Epithelial cell of proximal tubule (primary cell): ENCODE results near the gene MED12L. TPM values are rescaled to one million over a fixed set of nuclear protein-coding genes. Genes with fewer than 3 reads are reported as not detected.
"Not testable (repeated sequence)": the region's sequence is repeated elsewhere in the genome, so short reads cannot be mapped to it uniquely, and the experiment has no call there.

Experiments
- DNase-seq: peaks from one replicate; pipeline ENCODE4 v3.0.0-alpha.2; 2011; ENCODE audit warnings: low read depth
- H3K4me3 ChIP-seq: 2 replicates; pipeline ENCODE4 v1.5.1; 2011; ENCODE audit warnings: low read depth, mild to moderate bottlenecking, low read length
- CTCF ChIP-seq: conservative IDR thresholded peaks from 2 replicates; pipeline ENCODE4 v1.5.1; 2012; ENCODE audit warnings: low read depth, mild to moderate bottlenecking, low read length
- total RNA-seq: library from RNA; depleted of rRNA; stranded (reverse); fragments of >200 nt; gene quantifications from 2 replicates; pipeline ENCODE4 v1.2.3, GENCODE V29; 2015

Gene MED12L
- total RNA-seq, 1 donor from 2014 or later, result 0.12 TPM

DNA sequence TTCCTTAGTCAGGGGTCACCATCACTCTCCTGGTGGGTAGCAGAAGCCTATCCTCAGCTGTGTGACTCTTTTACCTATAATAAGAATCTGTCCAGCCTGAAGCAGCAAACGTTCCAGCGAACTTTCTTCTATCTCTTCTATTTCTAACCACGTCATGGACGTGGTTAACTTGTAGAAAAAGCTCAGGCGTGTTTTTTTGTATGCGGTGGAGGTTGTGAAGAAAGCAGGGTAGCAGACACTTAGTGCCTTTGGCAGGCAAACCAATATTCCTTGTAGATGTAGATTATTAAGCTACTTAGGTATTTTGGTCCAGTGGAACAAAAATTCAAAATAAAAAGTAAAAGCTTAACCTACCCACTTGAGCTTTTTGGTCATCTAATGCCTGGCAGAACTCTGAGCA lies 149.4 kb downstream of the MED12L start:
- TF ChIP-seq CTCF, result no peak
- no peak for DNase-seq
- no peak overlapping the region for H3K4me3 ChIP-seq

DNA sequence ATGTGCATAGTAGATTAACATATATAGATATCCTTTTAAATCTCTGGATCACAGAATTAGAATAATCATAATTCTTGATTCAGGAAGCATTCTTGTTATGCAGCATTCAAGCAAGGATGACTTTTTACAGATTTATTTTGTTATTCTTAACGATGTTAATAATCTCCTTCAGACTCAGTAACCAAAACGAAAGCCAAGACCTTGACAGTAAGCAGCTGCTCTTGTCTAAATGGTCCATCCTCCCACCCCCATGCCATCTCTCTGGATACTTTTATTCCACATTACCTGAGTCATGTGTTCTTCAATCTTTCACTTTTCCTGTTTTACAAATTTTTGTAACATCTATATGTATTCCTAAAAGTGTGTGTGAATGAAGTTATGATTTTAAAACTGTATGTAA lies 150.9 kb downstream of the MED12L start:
- no peak overlapping the region for H3K4me3 ChIP-seq
- no peak for DNase-seq
- no peak for TF ChIP-seq CTCF

DNA sequence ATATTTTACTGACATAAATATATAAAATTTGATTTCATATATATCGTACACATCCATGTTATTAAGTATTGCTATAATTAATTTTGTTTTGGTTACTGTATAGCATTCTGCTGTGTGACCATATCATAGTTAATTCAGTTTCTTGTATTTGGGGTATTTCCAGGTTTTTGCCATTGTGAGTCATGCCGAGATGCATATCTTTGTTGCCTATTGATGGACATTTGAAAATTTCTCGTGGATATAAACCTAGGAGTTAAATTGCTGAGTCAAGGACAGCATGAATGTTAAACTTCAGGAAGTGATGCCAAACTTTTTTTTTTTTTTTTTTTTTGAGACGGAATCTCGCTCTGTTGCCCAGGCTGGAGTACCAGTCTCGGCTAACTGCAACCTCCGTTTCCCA lies 151.3 kb downstream of the MED12L start:
- no peak for TF ChIP-seq CTCF
- H3K4me3 ChIP-seq, result no peak overlapping the region
- DNase-seq, result no peak

DNA sequence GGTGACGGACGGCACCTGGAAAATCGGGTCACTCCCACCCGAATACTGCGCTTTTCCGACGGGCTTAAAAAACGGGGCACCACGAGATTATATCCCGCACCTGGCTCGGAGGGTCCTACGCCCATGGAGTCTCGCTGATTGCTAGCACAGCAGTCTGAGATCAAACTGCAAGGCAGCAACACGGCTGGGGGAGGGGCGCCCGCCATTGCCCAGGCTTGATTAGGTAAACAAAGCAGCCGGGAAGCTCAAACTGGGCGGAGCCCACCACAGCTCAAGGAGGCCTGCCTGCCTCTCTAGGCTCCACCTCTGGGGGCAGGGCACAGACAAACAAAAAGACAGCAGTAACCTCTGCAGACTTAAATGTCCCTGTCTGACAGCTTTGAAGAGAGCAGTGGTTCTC lies 156.5 kb downstream of the MED12L start:
- not testable (repeated sequence) for DNase-seq, H3K4me3 ChIP-seq

DNA sequence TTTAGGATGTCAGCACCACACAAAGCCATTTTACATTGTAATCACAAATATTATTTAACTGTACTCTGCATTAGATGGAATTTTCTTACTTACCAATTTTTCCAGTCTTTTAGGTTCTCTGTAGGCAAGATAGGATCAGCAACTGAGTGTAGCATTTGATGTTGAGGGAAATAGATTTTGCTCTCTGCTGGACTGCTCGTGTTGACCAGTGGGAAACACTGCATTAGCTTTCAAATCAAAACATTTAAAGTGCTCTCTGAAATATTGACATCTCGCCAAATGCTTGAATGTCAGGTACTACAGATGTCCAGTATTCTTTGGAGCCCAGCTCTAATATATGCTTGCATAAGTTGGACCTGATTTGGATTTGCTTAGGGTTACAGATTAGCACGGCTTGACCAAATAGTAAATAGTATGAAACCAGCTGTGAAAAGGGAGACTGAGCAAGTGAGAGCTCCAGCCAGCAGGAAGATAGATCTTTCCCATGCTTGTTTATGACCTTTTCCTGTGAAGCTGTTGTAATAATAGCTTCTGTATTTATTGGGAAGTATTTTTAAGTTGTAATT lies 163.4 kb downstream of the MED12L start:
- no peak for TF ChIP-seq CTCF
- no peak overlapping the region for H3K4me3 ChIP-seq
- no peak for DNase-seq

DNA sequence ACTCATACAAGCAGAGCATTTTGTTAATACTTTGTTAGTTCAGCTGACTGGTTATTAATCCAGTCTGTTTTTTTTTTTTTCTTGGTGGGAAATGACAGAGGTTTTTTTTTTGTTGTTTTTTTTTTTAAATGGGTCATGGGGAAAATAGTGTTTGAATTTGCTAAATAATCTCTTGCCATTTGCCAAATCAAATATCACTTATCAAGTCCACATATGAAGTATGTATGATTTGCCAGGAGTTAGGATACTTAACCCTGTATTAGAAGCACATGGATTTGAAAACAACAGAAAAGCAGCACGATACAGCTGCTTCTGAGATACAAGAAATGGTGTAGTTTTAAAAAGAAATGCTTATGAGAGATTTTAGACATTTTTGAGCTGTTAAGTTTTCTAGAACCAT lies 171.3 kb downstream of the MED12L start:
- TF ChIP-seq CTCF, result no peak
- DNase-seq, result no peak
- no peak overlapping the region for H3K4me3 ChIP-seq

DNA sequence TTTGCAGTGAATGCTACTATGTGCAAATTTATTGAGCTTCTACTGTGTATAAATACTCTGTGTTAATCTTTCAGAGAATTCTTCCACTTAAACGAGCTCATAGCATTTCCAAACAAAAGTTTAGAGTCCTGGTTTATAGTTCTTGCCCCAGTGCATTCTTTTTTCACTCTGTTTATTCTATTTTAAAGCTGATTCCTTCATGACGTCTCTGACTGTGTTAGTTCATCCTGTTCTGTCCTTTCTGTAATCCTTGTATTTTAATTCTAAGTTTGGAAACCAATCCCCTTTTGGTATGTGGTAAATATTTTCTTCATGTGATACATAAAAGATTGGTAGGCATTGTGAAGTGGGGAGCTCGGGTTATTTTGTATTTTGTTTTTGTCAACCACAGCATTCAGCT lies 174.2 kb downstream of the MED12L start:
- no peak for DNase-seq
- H3K4me3 ChIP-seq, result no peak overlapping the region
- TF ChIP-seq CTCF, result no peak
